NCI-H460 (cell line): ENCODE measurements around the gene DROSHA. TPM values are rescaled to one million over a fixed set of nuclear protein-coding genes. Genes with fewer than 3 reads are reported as not detected.
"Not testable (repeated sequence)": the region's sequence is repeated elsewhere in the genome, so short reads cannot be mapped to it uniquely, and the experiment has no call there.

Experiments
- DNase-seq: peaks from one replicate; pipeline ENCODE4 v3.0.0-alpha.2; 2016; ENCODE audit warnings: low read depth; ENCODE audit errors: extremely low read depth
- total RNA-seq: library from RNA; depleted of rRNA; stranded (reverse); fragments of >200 nt; shearing (Covaris generic); gene quantifications from 2 replicates; pipeline ENCODE4 v1.2.3, GENCODE V29; 2014

DROSHA gene
- total RNA-seq, 1 experiment from 2014 or later, result 39.0 TPM

DNA sequence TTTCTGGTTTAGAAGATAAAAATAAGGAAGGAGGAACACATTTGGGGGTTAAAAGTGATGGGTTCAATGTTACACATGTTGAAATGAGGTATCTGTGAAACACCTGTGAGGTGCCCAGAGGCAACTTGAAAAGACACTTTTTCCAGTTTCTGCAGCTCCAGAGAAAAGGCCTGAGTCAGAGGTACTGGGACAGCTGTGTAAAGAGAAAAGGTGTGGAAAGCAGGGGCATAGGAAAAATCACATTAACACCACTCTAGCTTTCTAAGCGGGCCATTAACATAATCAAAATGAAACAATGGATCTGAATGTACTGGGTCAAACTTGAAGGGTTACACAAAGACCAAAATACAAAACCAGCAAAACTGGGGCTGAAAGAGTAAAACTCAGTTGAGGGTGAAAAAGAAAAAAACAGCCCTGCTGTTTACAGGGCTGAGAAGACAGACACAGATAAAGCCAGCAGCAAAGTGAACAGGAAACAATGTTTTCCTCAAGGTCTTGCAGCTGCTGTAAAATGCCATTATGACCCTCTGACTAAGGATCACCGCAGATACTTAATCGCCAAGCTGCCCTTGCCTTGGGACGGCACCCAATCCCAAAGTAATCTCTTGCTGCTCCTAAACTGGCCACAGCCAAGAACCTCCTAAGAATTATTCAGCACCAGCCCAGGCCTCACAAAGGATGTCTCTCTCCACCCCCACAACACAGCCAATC, 104.7 kb downstream of the DROSHA start:
- DNase-seq, result no peak

- no peak for DNase-seq
Measured at GRCh38 chr5:31421806-31422586, 109.9 kb downstream of the DROSHA start.

DNA sequence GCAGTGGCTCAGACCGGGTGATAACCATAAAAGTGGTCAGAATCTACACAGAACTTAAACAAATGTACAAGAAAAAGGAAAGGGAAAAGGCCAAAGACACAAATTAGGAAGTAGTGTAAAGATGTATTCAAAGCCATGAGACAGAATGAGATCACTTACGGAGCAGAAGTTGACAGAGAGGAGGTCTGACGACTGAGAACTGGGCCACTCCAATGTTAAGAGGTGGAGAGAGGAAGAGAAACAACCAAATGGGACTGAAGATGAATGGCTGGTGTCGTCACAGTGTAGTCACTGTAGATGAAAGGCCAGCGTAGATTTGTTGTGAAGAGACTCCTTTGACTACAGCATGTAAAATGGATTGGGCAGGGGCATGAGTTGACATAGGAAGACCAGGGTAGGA, 114.4 kb downstream of the DROSHA start:
- DNase-seq, result no peak

- DNase-seq, result no peak
Measured at GRCh38 chr5:31416547-31416946, 115.3 kb downstream of the DROSHA start.

- no peak for DNase-seq
Measured at GRCh38 chr5:31415960-31416359, 115.9 kb downstream of the DROSHA start.

- DNase-seq, result no peak
Measured at GRCh38 chr5:31415009-31415923, 116.6 kb downstream of the DROSHA start.

- DNase-seq, result no peak
Measured at GRCh38 chr5:31413030-31413812, 118.7 kb downstream of the DROSHA start.

- DNase-seq, result no peak
Measured at GRCh38 chr5:31412324-31412723, 119.6 kb downstream of the DROSHA start.

DNA sequence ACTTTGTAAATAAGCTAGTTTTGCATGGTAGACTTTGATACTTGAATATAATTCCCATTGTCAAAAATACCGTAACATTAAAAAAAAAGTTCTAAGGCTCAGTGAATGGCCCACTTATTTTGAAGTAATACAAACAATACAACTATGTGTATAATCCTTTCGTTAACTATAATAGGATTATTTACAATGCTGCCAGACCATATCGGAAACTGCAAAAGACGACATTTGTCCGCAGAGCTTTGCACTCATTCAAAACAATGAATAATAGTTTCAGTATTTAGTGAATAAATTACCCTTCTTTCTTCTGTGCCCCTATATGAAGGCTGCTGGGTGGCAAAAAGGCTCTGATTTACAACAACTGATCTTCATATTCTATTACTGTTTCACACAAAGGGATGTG, 121.8 kb downstream of the DROSHA start:
- DNase-seq, result no peak

GRCh38 chr5:31408814-31409213, 123.1 kb downstream of the DROSHA start:
- no peak for DNase-seq

- no peak for DNase-seq
Measured at GRCh38 chr5:31407921-31408693, 123.8 kb downstream of the DROSHA start.

DNA sequence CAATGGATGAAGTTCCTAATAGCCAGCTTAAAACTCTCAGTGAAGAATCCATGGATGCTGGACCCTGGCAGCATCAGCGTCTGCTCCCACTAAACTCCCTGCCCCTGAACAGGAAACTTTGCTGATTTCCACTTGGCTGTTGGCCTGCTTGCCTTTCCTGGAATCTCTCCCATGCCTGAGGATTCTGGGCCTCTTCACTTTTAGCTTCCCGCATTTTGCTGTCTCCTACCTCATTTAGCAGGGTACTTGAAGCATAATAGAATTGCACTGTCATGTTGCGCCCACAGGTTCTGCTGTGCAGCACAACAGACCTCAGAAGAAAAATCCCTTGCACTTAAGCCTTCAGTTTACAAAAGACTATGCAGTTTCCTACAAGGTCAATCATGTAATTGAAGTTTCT, 127.6 kb downstream of the DROSHA start:
- no peak for DNase-seq

DNA sequence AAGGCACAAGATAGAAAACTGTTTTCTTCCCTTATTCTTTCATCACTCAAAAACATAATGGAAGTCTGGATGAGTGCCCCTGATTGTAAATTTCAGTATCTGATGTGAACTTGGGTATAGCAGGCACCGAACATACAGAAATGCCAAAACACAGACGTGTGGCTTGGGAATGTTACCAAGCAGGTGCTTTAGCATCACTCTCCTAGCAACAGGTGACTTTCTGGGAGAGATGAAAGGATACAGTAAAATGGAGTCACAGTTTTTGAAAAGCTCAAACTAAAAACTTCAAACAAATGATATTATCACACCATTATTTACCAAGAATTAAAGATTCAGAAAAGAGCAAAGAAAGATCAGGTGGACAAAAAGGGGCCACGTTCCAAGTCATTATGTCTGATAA, 130.2 kb downstream of the DROSHA start:
- DNase-seq, result no peak

GRCh38 chr5:31397926-31398557, 133.9 kb downstream of the DROSHA start:
- DNase-seq, result no peak

GRCh38 chr5:31396611-31397295, 135.1 kb downstream of the DROSHA start:
- no peak for DNase-seq

DNA sequence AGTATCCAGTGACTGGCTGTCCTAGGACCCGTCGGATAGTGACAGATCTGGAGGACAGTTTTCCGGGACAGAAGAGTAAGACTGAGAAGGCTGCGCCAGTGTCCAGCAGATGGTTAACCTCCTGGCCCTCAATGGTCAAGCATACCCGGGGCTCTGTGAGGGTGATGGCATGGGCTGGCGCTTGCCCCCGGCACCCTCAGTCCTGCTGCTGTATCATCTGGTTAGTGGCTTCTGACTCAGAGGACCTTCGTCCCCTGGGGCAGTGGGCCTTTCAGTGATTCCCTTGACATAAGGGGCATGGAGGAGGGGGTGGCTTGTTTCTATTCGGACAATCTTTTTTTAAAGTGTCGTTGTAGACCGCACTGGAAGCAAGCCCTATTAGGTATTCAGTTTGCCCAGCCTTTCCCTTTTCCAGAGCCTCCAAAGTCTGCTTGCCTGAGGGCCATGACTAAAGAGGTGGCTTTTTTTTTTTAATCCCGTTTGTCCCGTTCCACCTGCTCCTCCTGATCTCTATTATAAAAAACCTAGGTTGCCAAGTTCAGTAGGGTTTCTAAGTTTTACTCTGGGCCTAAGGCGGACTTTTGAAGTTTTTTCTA, 136.3 kb downstream of the DROSHA start:
- not testable (repeated sequence) for DNase-seq

GRCh38 chr5:31393126-31393525, 138.8 kb downstream of the DROSHA start:
- no peak for DNase-seq

DNA sequence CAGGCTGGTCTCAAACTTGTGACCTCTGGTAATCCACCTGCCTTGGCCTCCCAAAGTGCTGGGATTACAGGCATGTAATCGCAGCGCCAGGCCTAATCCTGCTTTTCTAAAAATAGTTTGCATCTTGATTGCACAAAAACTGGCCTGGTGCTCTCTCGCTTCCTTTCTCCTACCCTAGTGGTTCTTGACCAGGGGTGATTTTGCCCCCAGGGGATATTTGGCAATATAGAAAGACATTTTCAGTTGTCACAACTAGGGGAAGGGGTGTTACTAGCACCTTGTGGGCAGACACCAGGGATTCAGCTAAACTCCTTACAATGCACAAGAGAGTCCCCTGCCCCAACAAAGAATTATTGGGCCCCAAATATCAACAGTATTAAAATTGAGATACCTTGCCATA, 139.8 kb downstream of the DROSHA start:
- DNase-seq, result no peak
